GM21576 (cell line): ENCODE results near the gene PDGFRB.

Experiments used
- ATAC-seq: cut with Tn5 transposase; IDR thresholded peaks from one replicate; pipeline ENCODE4 v1.9.1; 2021; ENCODE audit warnings: mild to moderate bottlenecking, moderate library complexity; ENCODE audit not compliant: unreplicated experiment

PDGFRB gene

GRCh38 chr5:150133581-150134197 is 22.0 kb downstream of the PDGFRB start:
- no peak for ATAC-seq

DNA sequence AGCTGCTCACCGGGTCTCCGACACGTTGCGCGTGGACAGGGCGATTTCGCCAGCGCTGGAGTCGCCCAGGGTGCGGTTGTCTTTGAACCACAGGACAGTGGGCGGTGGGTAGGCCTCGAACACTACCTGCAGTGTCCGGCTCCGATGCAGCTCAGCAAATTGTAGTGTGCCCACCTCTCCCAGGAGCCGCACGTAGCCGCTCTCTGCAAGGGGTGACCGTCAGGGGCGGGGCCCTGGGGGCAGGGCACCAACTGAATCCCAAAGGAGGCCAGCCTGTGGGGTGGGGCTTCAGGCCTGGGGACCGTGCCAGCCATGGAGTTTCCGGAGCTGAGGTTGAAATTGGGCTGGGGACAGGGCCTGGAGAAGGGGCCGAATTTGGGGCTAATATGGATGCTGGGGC is 22.9 kb downstream of the PDGFRB start:
- ATAC-seq = no peak

DNA sequence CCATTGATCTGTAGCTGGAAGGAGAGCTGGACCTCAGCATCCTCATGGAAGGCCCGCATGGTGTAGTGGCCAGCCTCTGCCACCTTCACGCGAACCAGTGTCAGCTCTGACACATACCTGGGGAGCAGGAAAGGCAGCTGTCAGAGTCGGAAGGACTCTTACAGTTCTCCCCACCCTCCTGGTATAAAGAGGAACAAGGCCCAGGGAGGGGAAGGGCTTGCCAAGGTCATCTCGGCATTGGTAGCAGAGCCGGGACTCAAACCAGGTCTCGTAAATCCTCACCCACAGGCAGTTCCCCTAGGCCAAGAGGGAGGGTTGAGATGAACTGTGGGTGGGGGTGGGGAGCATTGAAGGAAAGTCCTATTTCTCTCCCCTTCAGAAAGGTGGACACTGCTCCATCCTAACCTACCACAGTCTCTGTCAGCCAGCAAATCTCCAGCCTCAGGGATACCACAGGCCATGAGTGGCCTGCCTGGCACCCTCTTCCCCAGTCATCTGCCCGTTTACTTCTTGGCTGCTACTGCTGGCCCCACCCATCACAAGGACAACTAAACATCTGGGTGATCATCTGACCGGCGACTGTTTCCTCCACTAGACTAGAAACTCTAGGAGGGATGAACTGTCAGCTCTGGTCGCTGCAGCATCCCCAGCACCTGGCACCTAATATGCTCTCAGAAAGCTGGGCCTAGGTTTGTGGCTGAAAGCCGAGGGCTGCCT is 23.5 kb downstream of the PDGFRB start:
- no peak for ATAC-seq

GRCh38 chr5:150131461-150131860 is 24.2 kb downstream of the PDGFRB start:
- no peak for ATAC-seq

DNA sequence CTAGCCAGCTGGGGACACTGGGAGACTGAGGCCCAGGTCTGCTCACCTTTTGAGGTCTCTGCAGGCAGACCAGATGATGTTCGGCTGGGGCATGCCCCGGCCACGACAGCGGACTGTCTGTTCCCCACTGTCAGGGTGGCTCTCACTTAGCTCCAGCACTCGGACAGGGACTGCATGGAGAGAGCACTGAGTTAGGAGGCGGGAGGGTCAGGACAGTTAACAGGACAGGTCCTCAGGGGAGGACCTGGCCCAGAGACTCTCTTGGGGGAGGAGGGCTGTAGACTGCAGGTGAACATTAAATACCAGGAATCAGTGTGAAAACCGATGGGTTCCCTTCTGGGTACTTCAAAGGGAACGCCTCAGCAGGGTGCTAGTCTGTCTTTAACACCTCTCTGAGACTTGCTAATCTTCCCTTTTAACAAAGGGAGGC is 25.1 kb downstream of the PDGFRB start:
- no peak for ATAC-seq

- no peak for ATAC-seq
Observed at GRCh38 chr5:150129813-150130492, 25.7 kb downstream of the PDGFRB start.

DNA sequence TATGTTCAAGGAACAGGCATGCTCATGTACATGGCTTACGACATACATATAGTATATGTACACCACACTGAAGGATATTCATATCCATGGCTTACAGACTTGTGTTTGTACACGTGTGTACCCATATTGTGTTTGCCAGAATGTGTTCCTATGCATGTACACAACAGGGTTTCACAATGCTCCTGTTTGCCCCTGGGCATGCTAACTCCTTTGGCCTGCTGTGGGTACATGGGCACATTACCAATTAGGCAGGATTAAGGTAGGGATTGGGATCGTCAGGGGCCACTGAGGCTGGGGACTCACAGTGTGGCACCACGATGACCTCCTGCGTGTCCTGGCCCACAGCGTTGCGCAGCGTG is 26.2 kb downstream of the PDGFRB start:
- no peak for ATAC-seq

- ATAC-seq = no peak
Observed at GRCh38 chr5:150126921-150127265, 28.8 kb downstream of the PDGFRB start.

GRCh38 chr5:150126199-150126920 is 29.3 kb downstream of the PDGFRB start:
- no peak for ATAC-seq

DNA sequence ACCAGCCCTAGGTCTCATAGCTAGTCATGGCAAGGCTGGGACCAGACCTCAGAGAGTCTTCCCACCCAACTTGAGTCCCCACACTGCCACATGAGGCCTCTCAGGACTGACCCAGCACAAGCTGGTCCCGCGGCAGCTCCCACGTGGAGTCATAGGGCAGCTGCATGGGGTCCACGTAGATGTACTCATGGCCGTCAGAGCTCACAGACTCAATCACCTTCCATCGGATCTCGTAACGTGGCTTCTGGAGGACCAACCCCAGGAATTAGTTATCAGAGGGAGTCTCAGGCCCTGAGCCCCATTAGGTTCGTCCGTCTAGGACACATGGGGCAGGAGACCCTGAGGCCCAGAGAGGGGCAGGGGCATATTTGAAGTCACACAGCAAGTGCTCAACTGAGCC is 30.3 kb downstream of the PDGFRB start:
- ATAC-seq = no peak

DNA sequence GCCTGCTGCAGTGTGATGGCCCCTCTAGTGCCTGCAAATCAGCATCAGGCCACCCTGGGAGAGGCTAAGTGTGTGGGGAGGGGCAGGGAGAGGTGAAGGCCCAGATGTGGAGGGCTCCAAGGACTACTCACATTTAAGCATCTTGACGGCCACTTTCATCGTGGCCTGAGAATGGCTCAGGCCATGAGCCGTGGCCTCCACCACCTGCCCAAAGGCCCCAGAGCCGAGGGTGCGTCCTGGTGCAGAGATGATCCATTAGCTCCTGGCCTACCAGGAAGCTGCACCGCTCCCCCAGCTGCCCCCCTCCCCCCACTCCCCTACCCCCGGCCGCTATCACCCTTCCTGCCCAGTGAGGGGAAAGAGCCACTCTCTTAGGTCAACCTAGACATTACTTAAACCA is 31.0 kb downstream of the PDGFRB start:
- no peak for ATAC-seq

DNA sequence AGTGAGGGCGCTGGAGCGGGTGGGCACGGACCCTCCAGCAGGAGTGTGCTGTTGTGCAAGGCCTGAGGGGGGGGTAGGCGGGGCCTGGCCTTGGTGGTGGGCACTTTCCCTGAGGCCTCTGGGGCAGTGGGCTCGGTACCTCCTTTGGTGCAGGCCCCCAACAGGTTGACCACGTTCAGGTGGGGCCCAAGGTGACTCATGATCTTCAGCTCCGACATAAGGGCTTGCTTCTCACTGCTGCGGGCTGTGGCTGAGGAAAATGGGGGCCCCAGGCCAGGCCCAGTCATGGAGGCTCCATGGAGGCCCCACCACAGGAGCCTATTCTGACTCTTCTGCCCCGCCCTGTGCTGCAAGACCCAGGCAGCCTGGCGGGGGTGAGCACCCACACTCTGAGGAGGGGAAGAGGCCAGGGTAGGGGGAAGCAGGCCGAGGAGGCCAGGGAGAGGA is 31.5 kb downstream of the PDGFRB start:
- no peak for ATAC-seq

GRCh38 chr5:150123542-150123941 is 32.1 kb downstream of the PDGFRB start:
- ATAC-seq = no peak

- no peak for ATAC-seq
Observed at GRCh38 chr5:150122536-150123481, 32.8 kb downstream of the PDGFRB start.

GRCh38 chr5:150122158-150122510 is 33.5 kb downstream of the PDGFRB start:
- no peak for ATAC-seq

DNA sequence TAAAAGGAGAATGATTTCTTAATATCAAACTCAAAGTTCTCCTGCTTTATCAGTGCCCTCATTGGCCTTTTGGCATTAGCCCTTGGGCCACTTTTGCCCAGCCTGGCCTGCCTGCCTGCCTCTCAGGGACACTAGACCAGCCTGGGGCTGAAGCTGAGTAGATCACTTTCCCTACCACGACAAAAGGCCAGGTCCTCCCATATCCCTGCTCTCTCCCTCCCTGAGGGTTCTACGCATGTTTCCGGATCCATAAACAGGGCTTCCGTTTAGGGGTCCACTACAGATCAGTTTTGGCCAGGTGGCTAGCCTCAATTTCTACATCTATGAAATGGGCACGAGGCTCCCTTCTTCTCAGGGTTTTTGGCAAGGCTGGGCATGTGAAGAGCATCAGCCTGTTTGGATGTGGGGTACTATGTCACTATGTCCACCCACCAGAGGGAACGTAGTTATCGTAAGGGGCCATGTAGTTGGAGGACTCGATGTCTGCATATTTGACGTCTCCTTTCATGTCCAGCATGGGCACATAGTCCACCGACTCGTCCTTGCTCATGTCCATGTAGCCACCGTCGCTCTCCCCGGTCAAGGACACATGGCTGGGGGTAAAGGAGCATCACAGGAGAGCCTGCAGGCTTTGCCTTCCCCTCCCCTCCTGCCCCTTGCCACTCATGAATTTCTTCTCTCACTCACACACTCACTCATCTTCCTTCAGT is 34.0 kb downstream of the PDGFRB start:
- no peak for ATAC-seq

- no peak for ATAC-seq
Observed at GRCh38 chr5:150120617-150121447, 34.8 kb downstream of the PDGFRB start.

- no peak for ATAC-seq
Observed at GRCh38 chr5:150120062-150120441, 35.6 kb downstream of the PDGFRB start.

DNA sequence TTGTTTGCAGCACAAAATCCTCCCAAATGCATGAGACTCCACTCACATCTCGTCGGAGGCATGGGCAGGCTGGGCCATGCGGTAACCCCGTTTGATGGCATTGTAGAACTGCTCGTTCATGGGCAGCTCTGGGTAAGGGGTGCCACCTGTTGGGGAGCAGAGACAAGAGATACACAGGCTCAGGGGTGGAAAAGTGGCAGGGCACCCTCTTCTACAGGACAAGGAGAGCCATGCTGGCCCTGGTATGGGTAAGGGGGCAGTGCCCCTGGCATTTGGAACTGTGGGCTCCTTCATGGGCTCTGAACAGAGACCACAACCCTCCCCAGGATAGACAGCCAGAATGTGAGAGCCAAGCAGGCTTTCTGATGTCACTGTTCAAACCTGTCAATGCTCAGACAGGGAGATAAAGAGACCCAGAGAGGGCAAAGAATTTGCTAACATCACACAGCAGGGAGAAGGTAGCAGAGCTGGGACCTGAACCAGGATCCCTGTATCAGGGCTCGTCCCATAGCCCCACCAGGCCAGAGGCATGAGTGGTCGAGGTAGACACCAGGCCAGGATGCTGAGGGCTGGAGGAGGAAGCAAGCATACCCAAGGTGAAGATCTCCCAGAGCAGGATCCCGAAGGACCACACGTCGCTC is 36.1 kb downstream of the PDGFRB start:
- ATAC-seq = no peak
